Muscle layer of colon (tissue), 2 donors: ENCODE results near the gene DSCAM.

Experiments used
- H3K27ac ChIP-seq: one replicate; pipeline ENCODE4 v1.7.0; 2013; ENCODE audit warnings: low read depth, mild to moderate bottlenecking, low read length, moderate library complexity
- H3K27me3 ChIP-seq, 2 donors: one replicate each; pipeline ENCODE4 v1.7.0; 2013; ENCODE audit warnings: low read length in 2 of 2, mild to moderate bottlenecking in 2 of 2; ENCODE audit not compliant: insufficient read depth in 2 of 2, control insufficient read depth in 1 of 2
- H3K36me3 ChIP-seq: one replicate; pipeline ENCODE4 v1.7.0; 2013; ENCODE audit warnings: mild to moderate bottlenecking, low read length; ENCODE audit not compliant: insufficient read depth
- H3K4me1 ChIP-seq: one replicate; pipeline ENCODE4 v1.7.0; 2013; ENCODE audit warnings: mild to moderate bottlenecking, low read length; ENCODE audit not compliant: insufficient read depth
- H3K4me3 ChIP-seq, 2 donors: one replicate each; pipeline ENCODE4 v1.7.0; 2013; ENCODE audit warnings: low read length in 2 of 2, low read depth in 1 of 2, mild to moderate bottlenecking in 1 of 2, moderate library complexity in 1 of 2
- H3K9ac ChIP-seq: one replicate; pipeline ENCODE4 v1.7.0; 2013; ENCODE audit warnings: low read length
- H3K9me3 ChIP-seq: one replicate; pipeline ENCODE4 v1.7.0; 2013; ENCODE audit warnings: mild to moderate bottlenecking, low read length
- donor health status: abdominal sarcoma.
- donor health status: Adenocarcinoma of cecum.

DSCAM gene

GRCh38 chr21:40507978-40508377 lies 339.0 kb downstream of the DSCAM start:
- H3K27me3 ChIP-seq, result no peaks in the 10 kb centered on the region
- H3K9me3 ChIP-seq, result no peaks in the 10 kb centered on the region
- H3K9ac ChIP-seq, result no peak overlapping the region
- no peaks in the 10 kb centered on the region for H3K4me1 ChIP-seq
- no peak overlapping the region for H3K4me3 ChIP-seq
- no peaks in the 10 kb centered on the region for H3K36me3 ChIP-seq
- no peak overlapping the region for H3K27ac ChIP-seq

DNA sequence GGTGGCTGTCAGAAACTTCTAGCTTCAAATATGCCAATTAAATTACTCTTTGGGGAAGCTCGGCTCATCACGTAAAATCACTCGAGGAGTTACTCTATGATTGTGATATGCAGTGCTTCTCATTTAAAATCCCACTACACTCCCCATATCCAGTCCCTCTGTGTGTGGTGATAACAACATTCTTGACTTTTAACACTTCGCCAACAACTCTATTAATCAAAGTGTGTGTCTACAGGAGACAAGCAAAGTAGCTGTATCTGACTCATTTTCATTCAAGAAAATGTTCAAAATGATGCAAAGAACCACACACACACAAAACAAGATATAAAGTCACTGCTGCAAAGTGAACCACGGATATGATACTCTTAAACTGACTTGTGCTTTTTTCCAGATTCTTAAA lies 341.3 kb downstream of the DSCAM start:
- Histone ChIP-seq H3K36me3 (no peaks in the 10 kb centered on the region), H3K27ac (no peak overlapping the region), H3K9ac (no peak overlapping the region), H3K9me3 (no peaks in the 10 kb centered on the region), H3K27me3 (no peaks in the 10 kb centered on the region), H3K4me3 (no peak overlapping the region), H3K4me1 (no peaks in the 10 kb centered on the region)

- Histone ChIP-seq H3K27me3 (no peaks in the 10 kb centered on the region), H3K9me3 (no peaks in the 10 kb centered on the region), H3K4me3 (no peak overlapping the region), H3K9ac (no peak overlapping the region), H3K27ac (no peak overlapping the region), H3K36me3 (no peaks in the 10 kb centered on the region), H3K4me1 (no peaks in the 10 kb centered on the region)
These were observed 341.7 kb downstream of the DSCAM start for GRCh38 chr21:40505244-40505643.

- Histone ChIP-seq H3K36me3 (no peaks in the 10 kb centered on the region), H3K4me3 (no peak overlapping the region), H3K27me3 (no peaks in the 10 kb centered on the region), H3K4me1 (no peaks in the 10 kb centered on the region), H3K9me3 (no peaks in the 10 kb centered on the region), H3K9ac (no peak overlapping the region), H3K27ac (no peak overlapping the region)
These were observed 342.1 kb downstream of the DSCAM start for GRCh38 chr21:40504825-40505224.

GRCh38 chr21:40496116-40496515 lies 350.8 kb downstream of the DSCAM start:
- H3K4me1 ChIP-seq, result no peaks in the 10 kb centered on the region
- H3K36me3 ChIP-seq, result no peaks in the 10 kb centered on the region
- H3K4me3 ChIP-seq, result no peak overlapping the region
- H3K27ac ChIP-seq, result no peak overlapping the region
- no peaks in the 10 kb centered on the region for H3K27me3 ChIP-seq
- no peak overlapping the region for H3K9ac ChIP-seq
- no peaks in the 10 kb centered on the region for H3K9me3 ChIP-seq

DNA sequence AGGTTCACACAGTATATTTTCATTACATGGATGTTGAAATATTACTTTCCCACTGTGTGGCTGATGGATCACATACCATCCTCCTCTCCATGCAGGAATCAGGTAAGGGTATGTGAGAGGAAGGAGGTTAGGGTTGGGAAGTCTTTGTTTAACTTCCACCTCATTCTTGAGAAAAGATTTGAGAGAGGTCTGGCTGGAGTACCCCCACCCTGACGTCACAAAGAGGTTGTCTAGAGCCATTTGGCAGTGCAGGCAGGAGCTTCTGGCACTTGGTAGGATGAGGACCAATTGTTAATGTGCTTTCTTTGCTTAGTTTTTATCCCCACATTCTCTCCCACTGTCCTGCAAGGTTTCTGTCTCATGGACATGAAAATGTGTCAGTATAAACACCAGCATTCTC lies 356.6 kb downstream of the DSCAM start:
- no peaks in the 10 kb centered on the region for H3K27me3 ChIP-seq
- no peak overlapping the region for H3K4me3 ChIP-seq
- no peak overlapping the region for H3K9ac ChIP-seq
- no peaks in the 10 kb centered on the region for H3K4me1 ChIP-seq
- no peaks in the 10 kb centered on the region for H3K36me3 ChIP-seq
- H3K27ac ChIP-seq, result no peak overlapping the region
- H3K9me3 ChIP-seq, result no peaks in the 10 kb centered on the region

DNA sequence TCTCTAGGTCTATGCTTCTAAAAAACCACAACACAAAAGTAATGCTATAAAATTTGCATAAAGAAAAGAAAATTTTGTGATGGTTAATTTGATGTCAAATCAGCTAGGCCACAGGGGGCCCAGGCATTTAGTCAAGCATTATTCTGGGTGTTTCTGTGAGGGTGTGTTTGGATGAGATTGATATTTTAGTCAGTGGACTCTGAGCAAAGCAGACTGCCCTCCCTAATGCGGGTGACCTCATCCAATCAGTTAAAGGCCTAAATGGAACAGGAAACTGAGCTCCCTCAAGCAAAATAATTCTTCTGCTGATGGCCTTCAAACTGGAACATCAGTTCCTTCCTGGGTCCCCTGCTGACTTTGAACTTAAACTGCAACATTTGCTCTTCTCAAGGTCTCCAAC lies 358.0 kb downstream of the DSCAM start:
- H3K9me3 ChIP-seq, result no peaks in the 10 kb centered on the region
- H3K9ac ChIP-seq, result no peak overlapping the region
- H3K4me3 ChIP-seq, result no peak overlapping the region
- H3K4me1 ChIP-seq, result no peaks in the 10 kb centered on the region
- H3K27ac ChIP-seq, result no peak overlapping the region
- no peaks in the 10 kb centered on the region for H3K36me3 ChIP-seq
- H3K27me3 ChIP-seq, result no peaks in the 10 kb centered on the region

DNA sequence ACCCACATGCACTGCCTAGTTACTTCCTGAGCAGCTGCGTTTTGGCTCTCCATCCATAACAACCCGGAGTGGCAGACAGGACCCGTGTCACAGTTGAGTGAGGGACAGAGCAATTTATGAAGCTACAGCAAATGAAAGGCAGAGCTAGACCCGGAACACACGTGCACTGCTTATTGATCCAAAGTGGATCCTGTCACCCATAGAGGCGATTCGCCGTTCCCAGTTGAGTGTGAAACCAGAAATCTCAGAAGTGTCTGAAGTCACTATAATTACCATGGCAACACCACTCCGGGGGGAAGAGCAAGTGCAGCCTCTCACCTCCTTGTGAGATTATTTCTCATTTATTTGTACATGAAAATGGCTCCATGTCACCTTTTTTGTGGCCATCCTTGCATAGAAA lies 365.2 kb downstream of the DSCAM start:
- H3K9me3 ChIP-seq, result no peaks in the 10 kb centered on the region
- no peak overlapping the region for H3K27ac ChIP-seq
- H3K27me3 ChIP-seq, result no peaks in the 10 kb centered on the region
- H3K4me3 ChIP-seq, result no peak overlapping the region
- no peaks in the 10 kb centered on the region for H3K36me3 ChIP-seq
- no peaks in the 10 kb centered on the region for H3K4me1 ChIP-seq
- no peak overlapping the region for H3K9ac ChIP-seq

DNA sequence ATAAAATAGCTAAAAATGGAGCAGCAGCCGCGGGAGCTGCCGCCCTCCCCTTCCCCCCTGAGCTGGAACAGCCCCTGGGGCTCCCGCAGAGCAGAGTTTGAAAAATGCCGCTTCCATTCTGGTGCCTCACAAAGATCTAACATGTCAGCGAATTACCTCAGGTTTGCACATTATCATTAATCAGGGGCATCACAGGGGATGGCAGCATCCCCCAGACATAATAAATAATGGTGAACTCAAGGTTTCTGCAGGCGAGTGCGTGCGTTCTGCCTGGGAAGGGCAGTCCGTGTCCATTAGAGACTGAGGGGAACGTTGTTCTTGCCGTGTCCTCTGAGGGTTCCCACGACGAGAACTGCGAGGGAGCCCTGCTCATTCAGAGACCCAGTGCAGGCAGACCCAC lies 372.4 kb downstream of the DSCAM start:
- no peaks in the 10 kb centered on the region for H3K36me3 ChIP-seq
- no peaks in the 10 kb centered on the region for H3K4me1 ChIP-seq
- no peaks in the 10 kb centered on the region for H3K9me3 ChIP-seq
- H3K9ac ChIP-seq, result no peak overlapping the region
- H3K27ac ChIP-seq, result no peak overlapping the region
- no peaks in the 10 kb centered on the region for H3K27me3 ChIP-seq
- no peak overlapping the region for H3K4me3 ChIP-seq

DNA sequence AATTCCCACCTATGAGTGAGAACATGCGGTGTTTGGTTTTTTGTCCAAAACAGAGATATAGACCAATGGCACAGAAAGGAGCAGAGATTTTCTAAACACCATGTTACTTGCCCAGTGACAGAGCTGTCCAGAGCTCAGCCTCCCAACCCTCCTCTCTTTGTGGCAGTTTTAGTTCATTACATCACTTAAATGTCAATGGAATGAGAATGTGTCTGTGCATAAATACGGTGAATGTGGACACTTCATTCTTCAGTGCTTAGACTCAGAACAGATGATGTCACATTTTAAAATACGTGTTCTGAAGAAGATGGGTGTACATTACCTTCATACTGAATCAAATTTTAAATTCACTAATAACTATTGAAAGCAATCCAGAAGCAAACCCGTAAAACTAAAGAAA lies 374.9 kb downstream of the DSCAM start:
- H3K4me3 ChIP-seq, result no peak overlapping the region
- no peaks in the 10 kb centered on the region for H3K27me3 ChIP-seq
- H3K9me3 ChIP-seq, result no peaks in the 10 kb centered on the region
- no peaks in the 10 kb centered on the region for H3K36me3 ChIP-seq
- H3K27ac ChIP-seq, result no peak overlapping the region
- H3K9ac ChIP-seq, result no peak overlapping the region
- H3K4me1 ChIP-seq, result no peaks in the 10 kb centered on the region

- Histone ChIP-seq H3K27me3 (no peaks in the 10 kb centered on the region), H3K4me1 (no peaks in the 10 kb centered on the region), H3K27ac (no peak overlapping the region), H3K9me3 (no peaks in the 10 kb centered on the region), H3K9ac (no peak overlapping the region), H3K4me3 (no peak overlapping the region), H3K36me3 (no peaks in the 10 kb centered on the region)
These were observed 375.9 kb downstream of the DSCAM start for GRCh38 chr21:40471103-40471502.

- Histone ChIP-seq H3K9me3 (no peaks in the 10 kb centered on the region), H3K27me3 (no peaks in the 10 kb centered on the region), H3K9ac (no peak overlapping the region), H3K4me1 (no peaks in the 10 kb centered on the region), H3K4me3 (no peak overlapping the region), H3K27ac (no peak overlapping the region), H3K36me3 (no peaks in the 10 kb centered on the region)
These were observed 380.0 kb downstream of the DSCAM start for GRCh38 chr21:40466893-40467483.
